Brain microvascular endothelial cell (primary cell): ENCODE results near the gene ZNF107.
A peak's percentile ranks its signal among the peaks of the same experiment; 100 is the strongest.

Source experiments
- DNase-seq: peaks from one replicate; pipeline ENCODE4 v3.0.0-alpha.2; 2020
- H3K27ac ChIP-seq: fragments of 250-450 bp; sonication (Bioruptor Pico); 2 replicates; pipeline ENCODE4 v1.5.1; 2020; ENCODE audit warnings: mild to moderate bottlenecking, moderate library complexity
- H3K27me3 ChIP-seq: fragments of 250-450 bp; sonication (Bioruptor Pico); replicated peaks from 2 replicates; pipeline ENCODE4 v1.5.1; 2020; ENCODE audit warnings: mild to moderate bottlenecking
- H3K36me3 ChIP-seq: fragments of 250-450 bp; sonication (Bioruptor Pico); replicated peaks from 2 replicates; pipeline ENCODE4 v1.5.1; 2020; ENCODE audit warnings: mild to moderate bottlenecking
- H3K4me3 ChIP-seq: 2 replicates; pipeline ENCODE4 v1.5.1; 2011; ENCODE audit warnings: low read depth, mild to moderate bottlenecking, control low read depth, low read length, moderate library complexity
- CTCF ChIP-seq: IDR thresholded peaks from 2 replicates; pipeline ENCODE4 v1.5.1; 2011; ENCODE audit warnings: low read depth, mild to moderate bottlenecking, moderate library complexity, low read length, control low read depth, inconsistent platforms; ENCODE audit errors: missing control alignments
- in situ Hi-C: cut with HindIII; loops from 2 replicates; pipeline ENCODE4 v1.10.0; 2017; ENCODE audit warnings: low sequenced_read_pairs, low pct_ligation_motif_present

Gene ZNF107

GRCh38 chr7:64633401-64633800 lies 32.5 kb upstream of the ZNF107 start:
- Histone ChIP-seq H3K36me3 (no peaks in the 10 kb centered on the region), H3K27ac (no peak overlapping the region), H3K27me3 (no peaks in the 10 kb centered on the region), H3K4me3 (no peak overlapping the region)
- in situ Hi-C loops = no loop called here
- no peak for DNase-seq
- no peak for TF ChIP-seq CTCF

GRCh38 chr7:64634406-64635062 lies 31.4 kb upstream of the ZNF107 start:
- Histone ChIP-seq H3K27ac (no peak overlapping the region), H3K27me3 (no peaks in the 10 kb centered on the region), H3K4me3 (no peak overlapping the region), H3K36me3 (no peaks in the 10 kb centered on the region)
- in situ Hi-C loops = no loop called here
- no peak for TF ChIP-seq CTCF
- no peak for DNase-seq

DNA sequence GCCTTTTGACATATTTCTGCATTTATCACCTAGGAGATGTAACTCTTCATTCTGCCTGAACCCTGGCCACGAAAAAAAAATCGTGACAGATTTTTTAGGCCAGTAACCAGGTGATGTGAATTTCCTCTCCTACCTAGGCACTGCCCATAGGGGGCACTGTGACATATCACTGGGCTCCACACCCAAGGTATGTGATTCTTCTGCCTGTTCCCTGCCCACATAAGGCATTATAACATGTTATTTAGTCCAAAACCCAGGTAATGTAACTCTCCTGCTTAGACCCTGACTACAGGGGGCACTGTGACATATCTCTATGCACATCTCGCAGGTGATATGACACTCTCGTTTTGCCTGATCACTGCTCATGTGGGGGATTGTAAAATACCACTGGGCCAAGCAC lies 29.5 kb upstream of the ZNF107 start:
- DNase-seq = no peak

GRCh38 chr7:64637521-64638445 lies 28.1 kb upstream of the ZNF107 start:
- DNase-seq = no peak
- no peak for TF ChIP-seq CTCF
- H3K4me3 ChIP-seq = no peak overlapping the region
- H3K27me3 ChIP-seq = no peaks in the 10 kb centered on the region
- H3K36me3 ChIP-seq = no peaks in the 10 kb centered on the region
- in situ Hi-C loops = no loop called here
- H3K27ac ChIP-seq = no peak overlapping the region

More for the DNA sequence above, 29.5 kb upstream of the ZNF107 start:
- in situ Hi-C loops = no loop called here
- peak; percentile 22 for TF ChIP-seq CTCF
- Histone ChIP-seq H3K36me3 (no peaks in the 10 kb centered on the region), H3K27me3 (no peaks in the 10 kb centered on the region), H3K27ac (no peak overlapping the region), H3K4me3 (no peak overlapping the region)

- DNase-seq = no peak
- no peaks in the 10 kb centered on the region for H3K36me3 ChIP-seq
- no peak overlapping the region for H3K4me3 ChIP-seq
- no peak for TF ChIP-seq CTCF
- in situ Hi-C loops = no loop called here
- no peaks in the 10 kb centered on the region for H3K27me3 ChIP-seq
- no peak overlapping the region for H3K27ac ChIP-seq
Observed at GRCh38 chr7:64638822-64639221, 27.1 kb upstream of the ZNF107 start.
